K562 (cell line): Measurements from ENCODE around the gene PRSS8. TPM values are rescaled to one million over a fixed set of nuclear protein-coding genes. Genes with fewer than 3 reads are reported as not detected.
A peak's percentile ranks its signal among the peaks of the same experiment; 100 is the strongest.

ENCODE experiments used
- ADNP ChIP-seq: fragments of 200-800 bp; sonication (Bioruptor generic); IDR thresholded peaks from 2 replicates; pipeline ENCODE4 v1.6.1; 2016; ENCODE audit warnings: missing genetic modification characterization, missing compliant biosample characterization
- ARID4B ChIP-seq: sonication (generic); formaldehyde crosslinking; IDR thresholded peaks from 2 replicates; pipeline ENCODE4 v1.8.0; 2022; ENCODE audit warnings: mild to moderate bottlenecking, missing genetic modification reagents
- ETS2 ChIP-seq: IDR thresholded peaks from 2 replicates; pipeline ENCODE4 v1.6.1; 2016; ENCODE audit warnings: borderline replicate concordance, missing genetic modification characterization, mild to moderate bottlenecking, moderate library complexity, missing compliant biosample characterization; ENCODE audit not compliant: poor library complexity, severe bottlenecking
- FUS ChIP-seq: fragments of 200-400 bp; formaldehyde crosslinking; optimal IDR thresholded peaks from 2 replicates; pipeline ENCODE3; 2017; ENCODE audit warnings: low read depth, low read length
- HDAC1 ChIP-seq, 2 experiments: fragments of 450-650 bp; IDR thresholded peaks; 2 replicates each; pipeline ENCODE4 v1.6.1; 2016 to 2017; ENCODE audit warnings: inconsistent platforms in 1 of 2, mild to moderate bottlenecking in 1 of 2, moderate library complexity in 1 of 2
- MAX ChIP-seq: sonication (generic); formaldehyde crosslinking; IDR thresholded peaks from 2 replicates; pipeline ENCODE4 v1.9.0; 2022; ENCODE audit warnings: mild to moderate bottlenecking, missing genetic modification reagents
- MAZ ChIP-seq, 2 experiments: fragments of 450-650 bp in 1 of 2; sonication (generic) in 1 of 2; formaldehyde crosslinking; IDR thresholded peaks in 1 of 2; conservative IDR thresholded peaks in 1 of 2; 2 replicates each; pipeline versions ENCODE4 v1.4.0 to v1.5.0; 2020; ENCODE audit warnings: mild to moderate bottlenecking in 1 of 2, missing genetic modification reagents in 1 of 2
- MXI1 ChIP-seq: IDR thresholded peaks from 2 replicates; pipeline ENCODE4 v1.6.1; 2011; ENCODE audit warnings: low read depth, mild to moderate bottlenecking, improper control_type of control experiment, low read length
- NFE2 ChIP-seq: IDR thresholded peaks from 2 replicates; pipeline ENCODE4 v1.6.1; 2014; ENCODE audit warnings: antibody characterized with exemption, low read depth
- NR3C1 ChIP-seq: sonication (generic); formaldehyde crosslinking; IDR thresholded peaks from 2 replicates; pipeline ENCODE4 v1.8.1; 2022; ENCODE audit warnings: missing genetic modification reagents
- POLR2H ChIP-seq: IDR thresholded peaks from 2 replicates; pipeline ENCODE4 v1.6.1; 2016; ENCODE audit warnings: missing genetic modification characterization, low read depth, mild to moderate bottlenecking, control low read depth, missing compliant biosample characterization, moderate library complexity
- SAFB ChIP-seq: fragments of 200-400 bp; formaldehyde crosslinking; IDR thresholded peaks from 2 replicates; pipeline ENCODE4 v1.6.1; 2017; ENCODE audit warnings: low read depth, low read length, borderline replicate concordance
- SMAD4 ChIP-seq: fragments of 250-450 bp; sonication (Bioruptor Pico); conservative IDR thresholded peaks from 2 replicates; pipeline ENCODE4 v1.8.0; 2021; ENCODE audit warnings: inconsistent platforms, mild to moderate bottlenecking, moderate library complexity
- TAF9B ChIP-seq: fragments of 450-650 bp; IDR thresholded peaks from 2 replicates; pipeline ENCODE4 v1.6.1; 2018; ENCODE audit warnings: mild to moderate bottlenecking; ENCODE audit not compliant: partially characterized antibody
- TFAM ChIP-seq: fragments of 250-450 bp; sonication (Bioruptor Pico); conservative IDR thresholded peaks from 2 replicates; pipeline ENCODE4 v1.5.0; 2021; ENCODE audit warnings: mild to moderate bottlenecking, moderate library complexity
- TFAP4 ChIP-seq: sonication (generic); formaldehyde crosslinking; IDR thresholded peaks from 2 replicates; pipeline ENCODE4 v1.8.0; 2022; ENCODE audit warnings: missing genetic modification reagents, mild to moderate bottlenecking, moderate library complexity, borderline replicate concordance
- ZNF444 ChIP-seq: fragments of 250-450 bp; sonication (Bioruptor Pico); IDR thresholded peaks from 2 replicates; pipeline ENCODE4 v1.4.0; 2020; ENCODE audit warnings: mild to moderate bottlenecking, moderate library complexity
- ZNF507 ChIP-seq: conservative IDR thresholded peaks from 2 replicates; pipeline ENCODE4 v1.6.1; 2017; ENCODE audit warnings: missing genetic modification characterization, missing compliant biosample characterization
- ZNF561 ChIP-seq: fragments of 450-650 bp; formaldehyde crosslinking; conservative IDR thresholded peaks from 2 replicates; pipeline ENCODE4 v1.4.0; 2020; ENCODE audit warnings: mild to moderate bottlenecking, moderate library complexity
- polyA plus RNA-seq, 8 experiments: library from polyadenylated mRNA; depleted of rRNA in 4 of 8; stranded (reverse) in 5 of 8; unstranded in 3 of 8; fragments of >200 nt; fragmentation: Nextera tagmentation in 2 of 8; fragmentation: Illumina TruSeq in 1 of 8; extraction: Ambion mirVana in 2 of 8; extraction: Trizol in 1 of 8; gene quantifications; 2 replicates each; pipeline versions ENCODE4 v1.2.1 to v1.2.3, GENCODE V29; 2011 to 2014; ENCODE audit warnings: inconsistent platforms in 1 of 8, missing spikeins in 1 of 8
- total RNA-seq, 7 experiments: library from RNA; depleted of rRNA in 6 of 7; stranded (reverse); fragments of >200 nt in 6 of 7; fragmentation: Illumina TruSeq in 2 of 7; extraction: Trizol in 2 of 7; gene quantifications; 2 replicates each; pipeline versions ENCODE4 v1.2.1 to v1.2.3, GENCODE V29; 2011 to 2021; ENCODE audit warnings: low replicate concordance in 1 of 7
- TF ChIP-seq, protein P1 (sequence below): fragments of 450-650 bp; formaldehyde crosslinking; IDR thresholded peaks from 2 replicates; pipeline ENCODE4 v1.4.0; 2022; ENCODE audit warnings: missing genetic modification characterization

PRSS8 gene
- total and polyA plus RNA-seq, 9 of the 15 experiments (the other 6 are each of a cell fraction or from before 2014, with no cell fraction given) = 0.25 to 3.9 (median 1.3) TPM; not detected in 1

DNA sequence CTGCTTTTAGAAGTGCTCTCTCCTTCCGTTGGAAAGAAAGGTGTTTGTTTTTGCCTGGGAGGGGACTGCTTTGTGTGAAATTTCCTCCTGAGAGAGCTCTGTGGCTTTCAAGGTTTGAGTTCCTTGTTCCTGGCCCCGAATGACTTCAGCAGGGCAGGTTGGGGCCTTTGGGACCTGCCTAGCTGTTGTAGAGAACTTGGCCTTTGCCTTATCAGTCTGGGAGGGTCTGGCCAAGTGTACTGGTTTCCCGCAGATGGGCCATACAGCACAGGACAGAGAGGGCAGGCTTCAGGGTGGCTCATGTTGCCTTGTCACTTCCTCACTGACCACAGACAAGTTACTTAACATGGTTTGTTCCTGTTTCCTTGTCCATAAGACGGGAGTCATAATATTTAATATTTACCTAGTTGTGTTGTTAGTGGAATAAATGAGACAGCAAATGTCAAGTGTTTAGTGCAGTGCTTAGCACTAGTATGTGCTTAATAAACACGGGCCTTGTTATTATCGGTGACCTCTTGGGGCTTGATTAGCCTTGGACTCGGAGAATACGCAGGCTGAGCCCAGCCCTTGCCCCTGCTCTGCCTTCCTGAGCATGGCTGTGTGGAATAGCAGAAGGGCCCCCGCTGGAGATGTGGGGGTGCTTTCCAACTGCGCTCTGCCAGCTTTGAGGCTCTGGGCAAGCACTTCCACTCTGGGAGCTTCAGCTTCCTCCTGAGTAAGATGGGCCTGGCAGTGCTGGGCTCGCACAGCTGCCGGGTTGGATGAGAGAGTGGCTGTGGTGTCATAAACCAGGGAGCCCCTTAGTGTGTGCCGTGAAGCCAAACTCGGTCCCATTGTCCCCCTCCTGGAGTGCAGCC lies 6.6 kb downstream of the PRSS8 start (continued):
- peak; percentile 51; the same call in 1 of the 2 replicates for TF ChIP-seq TFAP4 (CRISPR knock-in tag)
- TF ChIP-seq HDAC1 (IDR thresholded peaks at IDR 0.05) = 0 out of 4 replicates have a peak, but pooled peaks of 1 of the 2 experiments have one; percentile 38
- TF ChIP-seq, protein P1, sequence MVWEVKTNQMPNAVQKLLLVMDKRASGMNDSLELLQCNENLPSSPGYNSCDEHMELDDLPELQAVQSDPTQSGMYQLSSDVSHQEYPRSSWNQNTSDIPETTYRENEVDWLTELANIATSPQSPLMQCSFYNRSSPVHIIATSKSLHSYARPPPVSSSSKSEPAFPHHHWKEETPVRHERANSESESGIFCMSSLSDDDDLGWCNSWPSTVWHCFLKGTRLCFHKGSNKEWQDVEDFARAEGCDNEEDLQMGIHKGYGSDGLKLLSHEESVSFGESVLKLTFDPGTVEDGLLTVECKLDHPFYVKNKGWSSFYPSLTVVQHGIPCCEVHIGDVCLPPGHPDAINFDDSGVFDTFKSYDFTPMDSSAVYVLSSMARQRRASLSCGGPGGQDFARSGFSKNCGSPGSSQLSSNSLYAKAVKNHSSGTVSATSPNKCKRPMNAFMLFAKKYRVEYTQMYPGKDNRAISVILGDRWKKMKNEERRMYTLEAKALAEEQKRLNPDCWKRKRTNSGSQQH = no peak
- no peak for TF ChIP-seq ADNP (tag)
- no peak for TF ChIP-seq POLR2H
- no peak for TF ChIP-seq ETS2 (tag)
- TF ChIP-seq ZNF444 = no peak
- TF ChIP-seq ZNF561 (CRISPR knock-in tag) = no peak
- no peak for TF ChIP-seq ZNF507 (tag)
- TF ChIP-seq TAF9B = no peak
- TF ChIP-seq TFAM (CRISPR knock-in tag) = no peak
- TF ChIP-seq MAZ (CRISPR knock-in tag; conservative IDR thresholded peaks at IDR 0.05 in 1 of 2, IDR thresholded peaks at IDR 0.05 in 1 of 2) = peak in 1 of 2 experiments; percentile 33; a peak in 1 of 4 replicates
- TF ChIP-seq MXI1 = no peak
- TF ChIP-seq MAX = peak; percentile 87
- peak; percentile 82 for TF ChIP-seq NFE2
- TF ChIP-seq FUS = no peak
- 0 out of 2 replicates have a peak, but pooled peaks have one; percentile 29 for TF ChIP-seq ARID4B
- TF ChIP-seq NR3C1 (CRISPR knock-in tag) = no peak
- peak; percentile 80 for TF ChIP-seq SMAD4
- no peak for TF ChIP-seq SAFB
